Measurements from ENCODE around the gene TYW3. TPM values are rescaled to one million over a fixed set of nuclear protein-coding genes. Genes with fewer than 3 reads are reported as not detected.
"Not testable (repeated sequence)": the region's sequence is repeated elsewhere in the genome, so short reads cannot be mapped to it uniquely, and the experiment has no call there.

TYW3 gene
- total and polyA plus RNA-seq, 2 donors (not counting 1 experiment from before 2014, with no cell fraction given) = 6.9 to 22.6 TPM

DNA sequence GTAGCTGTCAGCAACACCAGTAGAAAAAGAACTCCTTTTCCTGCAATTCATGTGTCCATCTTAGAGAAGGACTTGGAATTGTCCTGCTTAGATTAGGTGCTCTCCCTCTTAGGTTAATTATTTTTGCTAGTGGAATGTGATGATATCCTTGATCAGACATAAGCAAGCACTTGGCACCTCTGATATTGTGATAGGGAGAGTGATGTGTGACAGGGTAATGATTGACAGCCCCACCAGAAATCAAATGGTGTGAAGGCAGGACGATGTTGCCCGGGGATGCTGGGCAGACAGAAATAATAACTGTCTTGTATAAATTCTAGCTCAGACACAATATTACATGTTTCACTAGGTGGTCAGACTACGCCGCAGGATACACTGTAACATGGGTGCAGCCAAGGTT, 4.4 kb downstream of the TYW3 start:
- DNase-seq (no peak), ATAC-seq (ENCODE audit: low read depth) (no peak)
- CTCF ChIA-PET = no interaction called here
- Histone ChIP-seq H3K36me3 (replicated peaks in 1 of 2; ENCODE audit: control extremely low read depth in 1 of 2, control insufficient read depth in 1 of 2, extremely low read depth in 1 of 2, insufficient read depth in 2 of 2, low read length in 1 of 2) (peaks cover 5 to 41% of the 10 kb centered on the region in 2 experiments), H2AFZ (ENCODE audit: insufficient read depth, low read depth, low read length, poor library complexity, severe bottlenecking) (no peak overlapping the region), H3K4me1 (ENCODE audit: control insufficient read depth in 2 of 2, insufficient read depth in 2 of 2, low read length in 2 of 2) (peaks cover 9% of the 10 kb centered on the region in 2 donors), H4K20me1 (ENCODE audit: control insufficient read depth, insufficient read depth, low read length, poor library complexity, severe bottlenecking) (peaks cover 16% of the 10 kb centered on the region), H3K9me3 (ENCODE audit: control extremely low read depth in 1 of 3, control insufficient read depth in 2 of 3, insufficient read depth in 1 of 3, low read length in 2 of 3) (peaks cover 0 to 3% (median 3%) of the 10 kb centered on the region in 3 donors), H3K4me2 (replicated peaks; ENCODE audit: low read depth, low read length, poor library complexity, severe bottlenecking) (no peak overlapping the region), H3K9ac (ENCODE audit: low read length) (no peak overlapping the region), H3K79me2 (ENCODE audit: control insufficient read depth, insufficient read depth, low read length) (peaks cover 34% of the 10 kb centered on the region), H3K27ac (ENCODE audit: low read length in 2 of 2) (no peak overlapping the region), H3K4me3 (ENCODE audit: control extremely low read depth in 1 of 5, extremely low read depth in 1 of 5, insufficient read depth in 1 of 5, low read depth in 2 of 5, low read length in 4 of 5) (no peak overlapping the region), H3K27me3 (replicated peaks in 1 of 4; ENCODE audit: control extremely low read depth in 1 of 4, control insufficient read depth in 3 of 4, insufficient read depth in 4 of 4, low read length in 3 of 4) (no peaks in the 10 kb centered on the region)
- 100% methylated on average over 2 of the region's 4 CpGs for WGBS (ENCODE audit: insufficient coverage)
- Mint-ChIP-seq H3K4me1 (peaks cover 21% of the 10 kb centered on the region), H3K27me3 (no peaks in the 10 kb centered on the region), H3K4me3 (no peak overlapping the region), H3K9me3 (ENCODE audit: insufficient read depth) (no peaks in the 10 kb centered on the region), H3K27ac (no peak overlapping the region)
- intact Hi-C loops (cut with micrococcal nuclease) = no loop called here
- POLR2A ChIA-PET = no interaction called here
- TF ChIP-seq, protein P1, sequence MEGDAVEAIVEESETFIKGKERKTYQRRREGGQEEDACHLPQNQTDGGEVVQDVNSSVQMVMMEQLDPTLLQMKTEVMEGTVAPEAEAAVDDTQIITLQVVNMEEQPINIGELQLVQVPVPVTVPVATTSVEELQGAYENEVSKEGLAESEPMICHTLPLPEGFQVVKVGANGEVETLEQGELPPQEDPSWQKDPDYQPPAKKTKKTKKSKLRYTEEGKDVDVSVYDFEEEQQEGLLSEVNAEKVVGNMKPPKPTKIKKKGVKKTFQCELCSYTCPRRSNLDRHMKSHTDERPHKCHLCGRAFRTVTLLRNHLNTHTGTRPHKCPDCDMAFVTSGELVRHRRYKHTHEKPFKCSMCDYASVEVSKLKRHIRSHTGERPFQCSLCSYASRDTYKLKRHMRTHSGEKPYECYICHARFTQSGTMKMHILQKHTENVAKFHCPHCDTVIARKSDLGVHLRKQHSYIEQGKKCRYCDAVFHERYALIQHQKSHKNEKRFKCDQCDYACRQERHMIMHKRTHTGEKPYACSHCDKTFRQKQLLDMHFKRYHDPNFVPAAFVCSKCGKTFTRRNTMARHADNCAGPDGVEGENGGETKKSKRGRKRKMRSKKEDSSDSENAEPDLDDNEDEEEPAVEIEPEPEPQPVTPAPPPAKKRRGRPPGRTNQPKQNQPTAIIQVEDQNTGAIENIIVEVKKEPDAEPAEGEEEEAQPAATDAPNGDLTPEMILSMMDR (IDR thresholded peaks at IDR 0.05) = no peak
- TF ChIP-seq EZH2 (IDR thresholded peaks at IDR 0.05; ENCODE audit: borderline replicate concordance, insufficient read depth, low read depth, low read length, poor library complexity, severe bottlenecking) = no peak

DNA sequence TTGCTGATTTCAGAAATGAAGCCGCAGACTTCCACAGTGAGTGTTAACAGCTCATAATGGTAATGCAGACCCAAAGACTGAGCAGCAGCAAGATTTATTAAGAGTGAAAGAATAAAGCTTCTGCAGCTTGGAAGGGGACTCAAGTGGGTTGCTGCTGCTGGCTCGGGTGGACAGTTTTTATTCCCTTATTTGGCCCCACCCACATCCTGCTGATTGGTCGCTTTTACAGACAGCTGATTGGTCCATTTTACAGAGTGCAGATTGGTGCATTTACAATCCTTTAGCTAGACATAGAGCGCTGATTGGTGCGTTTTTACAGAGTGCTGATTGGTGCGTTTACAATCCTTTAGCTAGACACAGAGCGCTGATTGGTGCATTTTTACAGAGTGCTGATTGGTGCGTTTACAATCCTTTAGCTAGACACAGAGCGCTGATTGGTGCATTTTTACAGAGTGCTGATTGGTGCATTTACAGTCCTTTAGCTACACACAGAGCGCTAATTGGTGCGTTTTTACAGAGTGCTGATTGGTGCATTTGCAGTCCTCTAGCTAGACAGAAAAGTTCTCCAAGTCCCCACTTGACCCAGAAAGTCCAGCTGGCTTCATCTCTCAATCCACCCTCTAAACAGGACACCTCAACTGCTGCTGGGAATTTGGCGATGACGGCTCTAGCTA, 7.5 kb downstream of the TYW3 start:
- H3K27me3 ChIP-seq (replicated peaks in 1 of 4; ENCODE audit: control extremely low read depth in 1 of 4, control insufficient read depth in 3 of 4, insufficient read depth in 4 of 4, low read length in 3 of 4); H3K9me3 Mint-ChIP-seq (ENCODE audit: insufficient read depth); H3K4me3 Mint-ChIP-seq; H3K27me3 Mint-ChIP-seq; ATAC-seq (ENCODE audit: low read depth); DNase-seq; intact Hi-C loops (cut with micrococcal nuclease); POLR2A ChIA-PET; H3K27ac Mint-ChIP-seq; H2AFZ ChIP-seq (ENCODE audit: insufficient read depth, low read depth, low read length, poor library complexity, severe bottlenecking); H3K9ac ChIP-seq (ENCODE audit: low read length); H3K4me1 ChIP-seq (ENCODE audit: control insufficient read depth in 2 of 2, insufficient read depth in 2 of 2, low read length in 2 of 2); H3K27ac ChIP-seq (ENCODE audit: low read length in 2 of 2); H4K20me1 ChIP-seq (ENCODE audit: control insufficient read depth, insufficient read depth, low read length, poor library complexity, severe bottlenecking); H3K9me3 ChIP-seq (ENCODE audit: control extremely low read depth in 1 of 3, control insufficient read depth in 2 of 3, insufficient read depth in 1 of 3, low read length in 2 of 3); H3K4me3 ChIP-seq (ENCODE audit: control extremely low read depth in 1 of 5, extremely low read depth in 1 of 5, insufficient read depth in 1 of 5, low read depth in 2 of 5, low read length in 4 of 5); H3K4me2 ChIP-seq (replicated peaks; ENCODE audit: low read depth, low read length, poor library complexity, severe bottlenecking); H3K4me1 Mint-ChIP-seq: not testable (repeated sequence)
- 95% methylated on average over 7 of the region's 13 CpGs for WGBS (ENCODE audit: insufficient coverage)
- peaks cover 18% of the 10 kb centered on the region for H3K79me2 ChIP-seq (ENCODE audit: control insufficient read depth, insufficient read depth, low read length)
- peaks cover 5 to 59% of the 10 kb centered on the region in 2 experiments for H3K36me3 ChIP-seq (replicated peaks in 1 of 2; ENCODE audit: control extremely low read depth in 1 of 2, control insufficient read depth in 1 of 2, extremely low read depth in 1 of 2, insufficient read depth in 2 of 2, low read length in 1 of 2)
- CTCF ChIA-PET = interaction anchor here (0.8 kb wide), 1 partner anchor 18 kb away, joined by 3 read pairs; no protein-coding TSS in a partner anchor

DNA sequence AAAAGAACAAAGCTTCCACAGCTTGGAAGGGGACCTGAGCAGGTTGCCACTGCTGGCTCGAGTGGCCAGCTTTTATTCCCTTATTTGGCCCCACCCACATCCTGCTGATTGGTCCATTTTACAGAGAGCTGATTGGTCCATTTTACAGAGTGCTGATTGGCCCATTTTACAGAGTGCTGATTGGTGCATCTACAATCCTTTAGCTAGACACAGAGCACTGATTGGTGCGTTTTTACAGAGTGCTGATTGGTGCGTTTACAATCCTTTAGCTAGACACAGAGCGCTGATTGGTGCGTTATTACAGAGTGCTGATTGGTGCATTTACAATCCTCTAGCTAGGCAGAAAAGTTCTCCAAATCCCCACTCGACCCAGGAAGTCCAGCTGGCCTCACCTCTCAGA, 12.3 kb downstream of the TYW3 start:
- H3K27ac Mint-ChIP-seq; H3K9ac ChIP-seq (ENCODE audit: low read length); H3K27me3 Mint-ChIP-seq; H3K4me3 Mint-ChIP-seq; H3K9me3 ChIP-seq (ENCODE audit: control extremely low read depth in 1 of 3, control insufficient read depth in 2 of 3, insufficient read depth in 1 of 3, low read length in 2 of 3); ATAC-seq (ENCODE audit: low read depth); H4K20me1 ChIP-seq (ENCODE audit: control insufficient read depth, insufficient read depth, low read length, poor library complexity, severe bottlenecking); DNase-seq; H3K27me3 ChIP-seq (replicated peaks in 1 of 4; ENCODE audit: control extremely low read depth in 1 of 4, control insufficient read depth in 3 of 4, insufficient read depth in 4 of 4, low read length in 3 of 4); POLR2A ChIA-PET; H3K4me1 Mint-ChIP-seq; H3K4me3 ChIP-seq (ENCODE audit: control extremely low read depth in 1 of 5, extremely low read depth in 1 of 5, insufficient read depth in 1 of 5, low read depth in 2 of 5, low read length in 4 of 5); intact Hi-C loops (cut with micrococcal nuclease); H3K79me2 ChIP-seq (ENCODE audit: control insufficient read depth, insufficient read depth, low read length); H2AFZ ChIP-seq (ENCODE audit: insufficient read depth, low read depth, low read length, poor library complexity, severe bottlenecking); H3K4me2 ChIP-seq (replicated peaks; ENCODE audit: low read depth, low read length, poor library complexity, severe bottlenecking); H3K9me3 Mint-ChIP-seq (ENCODE audit: insufficient read depth); H3K4me1 ChIP-seq (ENCODE audit: control insufficient read depth in 2 of 2, insufficient read depth in 2 of 2, low read length in 2 of 2); H3K27ac ChIP-seq (ENCODE audit: low read length in 2 of 2): not testable (repeated sequence)
- H3K36me3 ChIP-seq (replicated peaks in 1 of 2; ENCODE audit: control extremely low read depth in 1 of 2, control insufficient read depth in 1 of 2, extremely low read depth in 1 of 2, insufficient read depth in 2 of 2, low read length in 1 of 2) = peaks cover 0 to 61% of the 10 kb centered on the region in 2 experiments
- 100% methylated on average over 3 of the region's 6 CpGs for WGBS (ENCODE audit: insufficient coverage)
- CTCF ChIA-PET = interaction anchor here (1.2 kb wide), 1 partner anchor 12 kb away, joined by 3 read pairs; the partner anchor contains the start of genes CRYZ and TYW3
